ENCODE measurements around the gene LZTFL1. TPM values are rescaled to one million over a fixed set of nuclear protein-coding genes. Genes with fewer than 3 reads are reported as not detected.

LZTFL1 gene, protein sequence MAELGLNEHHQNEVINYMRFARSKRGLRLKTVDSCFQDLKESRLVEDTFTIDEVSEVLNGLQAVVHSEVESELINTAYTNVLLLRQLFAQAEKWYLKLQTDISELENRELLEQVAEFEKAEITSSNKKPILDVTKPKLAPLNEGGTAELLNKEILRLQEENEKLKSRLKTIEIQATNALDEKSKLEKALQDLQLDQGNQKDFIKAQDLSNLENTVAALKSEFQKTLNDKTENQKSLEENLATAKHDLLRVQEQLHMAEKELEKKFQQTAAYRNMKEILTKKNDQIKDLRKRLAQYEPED
- 16.2 and 25.4 TPM in 2 replicates for total RNA-seq (2014; rRNA removed; shearing (Covaris generic))

GRCh38 chr3:45841757-45842491 is at the start of gene LZTFL1:
TSS of gene LZTFL1 (minus strand) at chr3:45842119. CDS start at chr3:45841991, 128 bp downstream.

DNA sequence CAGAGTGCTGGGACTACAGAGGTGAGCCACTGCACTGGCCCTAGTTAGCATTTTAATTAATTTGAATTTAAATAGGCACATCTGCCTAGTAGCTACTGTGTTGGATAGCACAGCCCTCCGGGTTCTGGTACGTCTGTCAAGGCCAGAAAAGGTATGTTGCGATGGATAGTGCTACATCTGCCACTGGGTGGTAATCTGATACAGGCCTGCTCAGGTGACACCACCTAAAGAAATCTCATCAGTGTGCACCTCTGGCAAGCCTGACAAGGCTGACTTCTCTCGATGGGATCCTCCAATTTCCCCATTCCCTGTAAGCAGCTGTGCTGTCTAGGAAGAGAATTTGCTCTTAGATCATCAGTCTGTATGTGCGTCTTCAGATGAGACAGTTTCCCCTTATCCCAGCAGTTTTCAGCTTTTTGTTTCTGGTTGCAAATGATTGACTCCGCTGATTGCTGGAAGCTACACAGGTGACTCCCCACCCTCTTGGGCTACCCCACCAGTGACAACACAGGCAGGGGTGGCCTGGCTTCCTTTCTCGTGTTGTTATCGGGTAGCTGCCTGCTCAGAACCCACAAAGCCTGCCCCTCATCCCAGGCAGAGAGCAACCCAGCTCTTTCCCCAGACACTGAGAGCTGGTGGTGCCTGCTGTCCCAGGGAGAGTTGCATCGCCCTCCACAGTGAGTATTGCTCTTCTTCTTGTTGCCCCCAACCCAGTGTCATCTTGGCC is 44.2 kb upstream of the LZTFL1 start, which contains the start of gene CCR9:
TSS of gene CCR9 (plus strand) at position 565 of the 727 bp plus-strand sequence. CDS start 8,391 bp downstream, outside the sequence.

GRCh38 chr3:45795882-45796765 is 45.8 kb downstream of the LZTFL1 start, which contains the start of gene SLC6A20:
TSS of gene SLC6A20 (minus strand) at chr3:45796536. CDS start at chr3:45796419, 117 bp downstream.

Other genes starting within 250 kb of the LZTFL1 start
- gene LIMD1, start 247.4 kb downstream of the LZTFL1 start, total RNA-seq (2014; rRNA removed; shearing (Covaris generic)) = 12.0 and 17.1 TPM in 2 replicates
- gene SACM1L, start 152.7 kb downstream of the LZTFL1 start, total RNA-seq (2014; rRNA removed; shearing (Covaris generic)) = 18.3 and 24.0 TPM in 2 replicates
- 0.30 and 0.66 TPM in 2 replicates for gene SLC6A20, start 45.6 kb downstream of the LZTFL1 start, total RNA-seq (2014; rRNA removed; shearing (Covaris generic))
- gene CCR9, start 44.4 kb upstream of the LZTFL1 start, total RNA-seq (2014; rRNA removed; shearing (Covaris generic)) = not detected in 2 replicates
- not detected in 2 replicates for gene CXCR6, start 101.3 kb upstream of the LZTFL1 start, total RNA-seq (2014; rRNA removed; shearing (Covaris generic))
- gene FYCO1, start 153.7 kb upstream of the LZTFL1 start, total RNA-seq (2014; rRNA removed; shearing (Covaris generic)) = 9.2 and 10.7 TPM in 2 replicates
- gene XCR1, start 185.4 kb upstream of the LZTFL1 start, total RNA-seq (2014; rRNA removed; shearing (Covaris generic)) = not detected in 2 replicates